Prostate gland (tissue), 2 donors: ENCODE measurements around the gene ARGLU1. TPM values are rescaled to one million over a fixed set of nuclear protein-coding genes. Genes with fewer than 3 reads are reported as not detected.

Experiments used
- DNase-seq: peaks from one replicate; pipeline ENCODE4 v3.0.0-alpha.2; 2019; ENCODE audit warnings: low spot score
- H3K27ac ChIP-seq, 2 donors: fragments of 200-600 bp; sonication (generic); 2 replicates each; pipeline ENCODE4 v1.5.1; 2017 to 2019
- H3K27me3 ChIP-seq: fragments of 200-600 bp; sonication (generic); replicated peaks from 2 replicates; pipeline ENCODE4 v1.5.1; 2019; ENCODE audit not compliant: insufficient read depth
- H3K36me3 ChIP-seq, 2 donors: fragments of 200-600 bp; sonication (generic); 1 replicate in 1 of 2; 2 replicates in 1 of 2; pipeline versions ENCODE4 v1.5.1 to v1.8.1; 2017 to 2019
- H3K4me1 ChIP-seq: fragments of 200-600 bp; sonication (generic); replicated peaks from 2 replicates; pipeline ENCODE4 v1.5.1; 2019
- H3K4me3 ChIP-seq, 2 donors: fragments of 200-600 bp; sonication (generic); 2 replicates each; pipeline ENCODE4 v1.5.1; 2017 to 2019
- H3K9me3 ChIP-seq: fragments of 200-600 bp; sonication (generic); 2 replicates; pipeline ENCODE4 v1.5.1; 2017
- CTCF ChIP-seq, 4 experiments: fragments of 200-600 bp in 2 of 4; fragments of 450-650 bp in 2 of 4; sonication (generic) in 2 of 4; IDR thresholded peaks; 1 replicate in 3 of 4; 2 replicates in 1 of 4; pipeline ENCODE4 v1.5.1; 2016 to 2019; ENCODE audit warnings: antibody characterized with exemption in 4 of 4, mild to moderate bottlenecking in 2 of 4, moderate library complexity in 2 of 4
- POLR2A ChIP-seq: fragments of 450-650 bp; IDR thresholded peaks from one replicate; pipeline ENCODE4 v1.6.1; 2016; ENCODE audit warnings: antibody characterized with exemption, mild to moderate bottlenecking
- POLR2AphosphoS5 ChIP-seq: sonication (generic); formaldehyde crosslinking; IDR thresholded peaks from one replicate; pipeline ENCODE4 v1.6.1; 2017; ENCODE audit warnings: antibody characterized with exemption
- WGBS: methylation state at CpG from one replicate; pipeline ENCODE4 v1.1.5; 2018; 5-methylcytosine and 5-hydroxymethylcytosine counted together
- intact Hi-C: fragments of 100-400 bp; cut with DNase I; formaldehyde crosslinking; loops from one replicate; pipeline ENCODE4 v1.14.2; 2022
- total RNA-seq, 2 donors: library from RNA; depleted of rRNA; stranded (reverse); fragments of >200 nt; gene quantifications; one replicate each; pipeline ENCODE4 v1.1.0, GENCODE V29; 2016

Gene ARGLU1
- total RNA-seq, 2 donors from 2014 or later = 52.1 to 95.9 TPM

DNA sequence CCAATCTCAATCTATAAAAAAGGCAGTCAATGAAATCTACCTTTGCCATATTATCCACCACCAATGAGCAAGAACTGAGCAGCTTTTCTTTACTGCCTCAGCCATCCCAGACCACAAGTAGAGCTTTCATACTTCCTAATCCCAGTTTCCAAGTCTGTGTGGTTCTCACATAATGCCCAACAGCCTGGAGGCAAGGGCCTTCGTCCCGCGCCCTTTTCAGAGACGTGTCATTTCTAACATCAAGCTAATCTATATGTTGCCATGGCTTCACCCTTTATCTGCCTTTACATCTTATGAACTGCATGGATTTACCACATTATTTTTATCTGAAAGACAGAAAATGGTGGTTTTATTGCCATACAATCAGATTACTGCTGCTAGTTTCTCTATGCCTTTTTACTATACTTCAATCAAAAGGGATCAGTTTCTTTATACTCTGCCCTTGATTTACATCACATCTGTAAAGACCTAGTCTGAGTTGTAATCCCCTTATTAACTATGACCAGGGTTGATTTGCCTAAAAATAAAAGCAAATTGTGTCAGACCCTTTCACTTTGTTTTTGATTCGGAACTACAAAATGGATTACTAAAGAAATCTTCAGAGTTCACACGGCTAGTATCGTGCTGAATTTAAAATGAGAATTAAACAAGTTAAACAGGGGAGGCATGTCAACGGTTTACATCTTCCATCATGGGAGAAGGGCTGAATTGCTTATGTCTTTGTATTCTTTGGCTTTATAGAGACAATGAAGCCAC, 38.3 kb downstream of the ARGLU1 start:
- Histone ChIP-seq H3K4me1 (no peaks in the 10 kb centered on the region), H3K27ac (peak overlapping the region in 1 of 2 donors; percentile 29), H3K27me3 (no peaks in the 10 kb centered on the region), H3K36me3 (no peaks in the 10 kb centered on the region), H3K9me3 (no peaks in the 10 kb centered on the region), H3K4me3 (no peak overlapping the region)
- 56% methylated on average over 8 of the region's 8 CpGs for WGBS
- no peak for TF ChIP-seq CTCF (IDR thresholded peaks at IDR 0.05)
- no peak for TF ChIP-seq POLR2AphosphoS5
- no peak for TF ChIP-seq POLR2A
- DNase-seq = no peak
- intact Hi-C loops = loop anchor here (10.0 kb wide), 2 partner anchors 385 to 605 kb away; no protein-coding TSS in a partner anchor

DNA sequence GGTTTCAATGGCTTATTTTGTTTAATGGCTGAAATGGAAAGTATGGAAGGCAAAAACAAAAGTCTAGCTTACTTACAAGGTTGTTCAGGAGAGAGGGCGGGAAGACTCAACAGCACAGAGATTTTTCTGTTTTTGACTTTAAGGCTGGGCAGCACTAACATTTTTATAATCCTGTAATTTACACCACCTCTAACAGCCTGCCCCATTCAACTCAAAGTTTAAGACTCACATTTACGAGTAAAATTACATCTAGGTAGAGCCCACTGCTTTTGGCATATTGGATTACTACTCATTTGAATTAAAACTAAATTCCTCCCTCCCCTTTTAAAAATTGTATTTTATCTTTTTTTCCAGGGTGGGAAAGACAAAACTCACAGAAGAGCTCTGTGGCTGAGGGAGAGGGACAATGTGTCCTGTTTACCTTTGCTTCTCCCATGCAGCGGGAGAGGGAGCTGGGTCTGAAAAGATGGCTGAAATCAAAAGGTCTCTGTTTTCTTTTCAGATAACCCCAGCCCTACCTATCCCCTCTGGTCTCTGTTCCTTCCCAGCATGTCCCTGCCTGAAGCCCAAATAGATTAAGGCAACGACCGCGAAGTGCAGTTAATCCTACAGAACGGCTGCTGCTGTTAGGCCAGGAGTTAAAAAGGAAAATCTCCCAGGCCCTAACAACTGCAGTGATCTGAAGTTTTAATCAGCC, 39.1 kb downstream of the ARGLU1 start:
- no peaks in the 10 kb centered on the region for H3K36me3 ChIP-seq
- H3K4me1 ChIP-seq = no peaks in the 10 kb centered on the region
- intact Hi-C loops = no loop called here
- WGBS = 90% methylated on average over 7 of the region's 7 CpGs
- DNase-seq = no peak
- H3K9me3 ChIP-seq = no peaks in the 10 kb centered on the region
- peak overlapping the region in 1 of 2 donors; percentile 29 for H3K27ac ChIP-seq
- TF ChIP-seq CTCF (IDR thresholded peaks at IDR 0.05) (no peak), POLR2AphosphoS5 (no peak), POLR2A (no peak)
- no peaks in the 10 kb centered on the region for H3K27me3 ChIP-seq
- no peak overlapping the region for H3K4me3 ChIP-seq

DNA sequence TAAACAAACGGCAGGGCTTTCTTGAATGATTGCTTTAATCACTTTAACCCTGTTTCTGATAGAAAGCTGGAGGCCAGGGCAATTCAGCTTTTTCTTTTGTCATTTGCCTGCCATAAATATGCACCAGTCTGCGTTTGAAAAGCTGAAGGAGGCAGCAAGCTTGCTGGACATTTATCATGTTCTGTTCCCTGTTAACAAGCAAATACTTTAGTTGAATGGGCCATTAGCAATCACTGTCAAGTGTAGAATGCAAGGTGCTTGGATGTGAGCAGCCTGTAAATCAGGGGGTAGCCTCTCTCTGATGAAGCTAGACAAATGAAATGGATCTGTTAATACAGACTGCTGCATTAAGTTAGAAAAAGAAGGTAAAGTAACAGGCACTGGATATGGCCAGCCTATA, 40.1 kb downstream of the ARGLU1 start:
- Histone ChIP-seq H3K4me3 (no peak overlapping the region), H3K9me3 (no peaks in the 10 kb centered on the region), H3K27ac (no peak overlapping the region), H3K36me3 (no peaks in the 10 kb centered on the region), H3K4me1 (no peaks in the 10 kb centered on the region), H3K27me3 (no peaks in the 10 kb centered on the region)
- 33% methylated on average over 2 of the region's 2 CpGs for WGBS
- no peak for DNase-seq
- TF ChIP-seq POLR2A (no peak), CTCF (IDR thresholded peaks at IDR 0.05) (no peak), POLR2AphosphoS5 (no peak)
- intact Hi-C loops = no loop called here

DNA sequence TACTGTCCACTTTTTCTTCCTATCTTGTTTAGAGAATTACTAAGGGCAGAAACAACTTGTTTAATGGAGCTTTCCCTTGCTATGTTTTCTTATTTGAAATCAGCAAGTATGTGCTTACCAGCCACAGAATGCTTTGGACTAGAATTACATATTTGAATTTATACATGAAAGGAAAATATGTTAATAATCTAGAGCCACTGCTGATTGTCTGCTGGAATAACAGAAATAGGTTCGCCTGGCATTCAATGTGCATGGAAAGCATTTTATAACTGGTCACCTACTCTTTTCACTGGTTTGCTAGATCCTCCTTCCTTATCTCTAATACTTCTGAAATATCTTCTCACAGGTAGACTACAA, 40.5 kb downstream of the ARGLU1 start:
- 96% methylated on average over 1 of the region's 1 CpG for WGBS
- Histone ChIP-seq H3K4me3 (no peak overlapping the region), H3K36me3 (no peaks in the 10 kb centered on the region), H3K27ac (no peak overlapping the region), H3K9me3 (no peaks in the 10 kb centered on the region), H3K27me3 (no peaks in the 10 kb centered on the region), H3K4me1 (no peaks in the 10 kb centered on the region)
- DNase-seq = no peak
- no peak for TF ChIP-seq POLR2AphosphoS5
- no peak for TF ChIP-seq POLR2A
- TF ChIP-seq CTCF (IDR thresholded peaks at IDR 0.05) = no peak
- intact Hi-C loops = no loop called here
